ENCODE data around the gene UBE2QL1.
"Not testable (repeated sequence)": the region's sequence is repeated elsewhere in the genome, so short reads cannot be mapped to it uniquely, and the experiment has no call there.

UBE2QL1 gene

GRCh38 chr5:6501701-6502100 lies 53.0 kb downstream of the UBE2QL1 start:
- no peak for DNase-seq

GRCh38 chr5:6502421-6502820 lies 53.8 kb downstream of the UBE2QL1 start:
- DNase-seq = no peak

DNA sequence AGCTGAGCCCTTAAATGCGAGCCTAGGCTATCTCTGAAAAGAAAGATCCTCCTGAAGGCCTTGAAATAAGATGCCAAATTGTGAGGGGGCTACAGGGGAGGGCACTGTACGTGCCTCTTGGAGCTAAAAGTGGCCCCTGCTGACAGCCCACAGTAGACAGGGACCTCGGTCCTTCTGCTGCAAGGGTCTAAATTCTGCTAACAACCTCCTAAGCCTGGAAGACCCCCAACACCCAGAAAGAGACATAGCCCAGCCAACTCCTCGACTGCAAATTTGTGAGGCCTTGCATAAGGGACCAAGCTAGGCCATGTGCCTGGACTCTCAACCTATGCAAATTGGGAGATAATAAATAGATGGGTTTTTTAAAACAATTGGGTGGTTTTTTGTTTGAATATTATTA lies 54.7 kb downstream of the UBE2QL1 start:
- no peak for DNase-seq

DNA sequence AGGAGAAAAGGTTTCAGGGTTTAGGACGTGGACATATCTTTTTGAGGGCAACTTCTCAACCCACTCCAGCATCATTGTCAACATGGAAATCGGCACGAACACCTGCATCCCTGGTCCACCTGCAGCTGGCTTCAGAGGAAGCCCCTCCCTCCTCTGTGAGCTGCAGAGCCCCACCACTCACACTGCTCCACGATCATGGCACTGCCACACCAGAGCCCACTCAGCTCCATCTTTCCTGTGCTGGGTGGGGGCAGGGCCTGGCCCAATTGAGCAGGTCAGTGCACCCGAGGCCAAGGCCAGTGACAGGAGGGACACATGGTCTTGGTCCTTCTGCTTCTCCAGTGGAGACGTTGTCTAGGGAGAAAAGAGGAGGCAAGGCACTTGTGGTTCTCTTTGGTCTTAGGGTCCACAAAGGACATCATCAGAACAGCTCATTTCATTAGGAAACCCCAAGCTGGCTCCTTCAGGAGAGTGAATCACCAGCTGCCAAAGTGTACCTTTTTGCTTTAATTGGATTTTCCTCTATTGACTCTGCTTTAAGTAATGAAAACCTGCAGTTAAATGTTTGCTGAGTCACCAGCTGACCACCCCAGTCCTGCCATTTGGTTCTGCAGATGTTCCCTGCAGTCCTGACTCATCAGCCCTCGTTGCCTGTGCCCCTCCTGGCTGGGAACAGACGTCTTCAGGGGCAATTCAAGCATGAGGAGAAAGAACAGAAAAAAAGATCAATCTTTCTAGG lies 56.2 kb downstream of the UBE2QL1 start:
- DNase-seq = no peak

- DNase-seq = no peak
Observed at GRCh38 chr5:6505416-6505755, 56.7 kb downstream of the UBE2QL1 start.

- DNase-seq = no peak
Observed at GRCh38 chr5:6505783-6506557, 57.3 kb downstream of the UBE2QL1 start.

DNA sequence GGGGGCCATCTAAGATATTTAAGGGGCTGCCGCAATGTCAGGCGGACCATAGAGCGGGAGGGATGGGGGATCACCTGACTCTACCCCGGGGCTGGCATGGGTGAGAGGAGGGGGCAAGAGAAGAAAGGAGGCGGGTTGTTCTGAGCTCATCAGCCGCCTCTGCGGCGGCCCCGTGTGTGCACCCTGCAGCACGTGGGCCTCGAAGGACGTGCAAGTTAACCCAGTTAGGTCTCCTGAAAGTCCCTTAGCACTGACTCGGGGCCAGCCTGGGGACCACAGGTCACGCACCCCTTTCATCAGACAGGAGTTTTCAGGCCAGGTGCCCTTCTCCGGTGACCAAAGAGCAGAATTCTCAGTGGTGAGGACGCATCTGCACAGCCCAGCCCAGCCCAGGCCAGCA lies 58.0 kb downstream of the UBE2QL1 start:
- DNase-seq = no peak

DNA sequence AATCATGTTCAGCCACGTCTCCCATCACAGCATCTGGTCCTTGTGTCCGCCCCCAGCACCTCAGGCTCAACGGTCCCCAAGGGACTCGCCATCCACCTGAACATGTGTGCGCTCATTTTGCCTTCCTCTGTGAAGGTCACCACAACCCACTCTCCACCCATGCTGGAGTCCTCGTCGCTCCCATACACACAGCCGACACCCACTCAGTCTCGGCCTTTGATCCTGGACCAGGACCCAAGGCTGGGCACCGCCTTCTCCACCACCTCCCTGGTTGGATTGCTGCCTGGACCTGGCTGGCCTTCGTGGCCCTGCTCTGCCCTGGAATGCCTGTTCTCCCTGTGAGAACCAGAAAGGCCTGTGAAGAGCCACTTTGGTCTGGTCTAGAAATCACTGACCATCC lies 60.3 kb downstream of the UBE2QL1 start:
- DNase-seq = no peak

DNA sequence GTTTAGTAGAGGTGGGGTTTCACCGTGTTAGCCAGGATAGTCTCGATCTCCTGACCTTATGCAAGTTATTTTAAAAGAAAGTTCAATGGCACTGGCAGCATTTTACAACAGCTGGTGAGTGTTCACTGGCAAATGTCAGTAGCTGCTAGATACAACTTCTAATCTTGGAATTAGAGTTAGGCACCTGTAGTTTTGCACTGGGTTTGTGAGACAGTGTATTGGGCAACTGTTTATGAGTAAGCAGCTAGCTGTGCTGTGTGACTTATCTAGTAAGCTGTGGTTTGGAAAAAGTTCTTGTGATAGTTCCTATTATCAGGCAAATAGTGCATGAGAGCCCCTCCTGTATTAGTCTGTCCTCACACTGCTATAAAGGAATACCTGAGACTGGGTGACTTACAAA lies 61.5 kb downstream of the UBE2QL1 start:
- DNase-seq = no peak

GRCh38 chr5:6510973-6511372 lies 62.3 kb downstream of the UBE2QL1 start:
- no peak for DNase-seq

DNA sequence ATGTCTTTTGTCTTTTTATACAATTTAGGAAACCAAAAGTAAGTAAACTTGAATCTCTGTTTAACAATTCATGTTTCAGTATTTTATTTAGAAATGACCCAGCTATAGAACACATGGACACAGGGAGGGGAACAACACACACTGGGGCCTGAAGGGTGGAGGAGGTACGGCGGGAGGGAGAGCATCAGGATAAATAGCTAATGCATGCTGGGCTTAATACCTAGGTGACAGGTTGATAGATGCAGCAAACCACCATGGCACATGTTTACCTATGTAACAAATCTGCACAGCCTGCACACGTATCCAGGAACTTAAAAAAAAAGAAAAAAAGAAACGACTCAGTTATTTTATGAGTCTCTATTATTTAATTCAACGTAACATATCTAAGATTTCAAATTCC lies 67.2 kb downstream of the UBE2QL1 start:
- not testable (repeated sequence) for DNase-seq

DNA sequence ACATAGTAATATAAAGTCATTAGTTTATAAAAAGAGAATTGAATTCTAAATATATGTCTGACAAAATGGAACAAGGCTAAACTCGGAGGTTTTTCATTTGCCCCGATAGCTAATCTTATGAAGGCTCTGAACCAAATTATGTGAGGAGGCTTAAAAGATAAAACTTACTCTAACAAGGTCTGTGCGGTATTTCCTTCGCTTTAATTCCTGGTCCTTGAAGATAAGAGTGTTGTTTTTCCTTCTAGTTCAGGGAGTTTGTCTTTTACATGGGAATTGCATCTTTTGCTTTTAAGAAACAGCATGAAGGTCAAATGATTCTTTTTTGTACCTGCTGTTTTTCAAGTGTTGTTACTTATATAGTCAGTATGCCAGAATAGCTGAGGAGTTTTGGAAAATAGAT lies 68.2 kb downstream of the UBE2QL1 start:
- no peak for DNase-seq

GRCh38 chr5:6517510-6517909 lies 68.9 kb downstream of the UBE2QL1 start:
- no peak for DNase-seq

- no peak for DNase-seq
Observed at GRCh38 chr5:6518298-6519057, 69.8 kb downstream of the UBE2QL1 start.

DNA sequence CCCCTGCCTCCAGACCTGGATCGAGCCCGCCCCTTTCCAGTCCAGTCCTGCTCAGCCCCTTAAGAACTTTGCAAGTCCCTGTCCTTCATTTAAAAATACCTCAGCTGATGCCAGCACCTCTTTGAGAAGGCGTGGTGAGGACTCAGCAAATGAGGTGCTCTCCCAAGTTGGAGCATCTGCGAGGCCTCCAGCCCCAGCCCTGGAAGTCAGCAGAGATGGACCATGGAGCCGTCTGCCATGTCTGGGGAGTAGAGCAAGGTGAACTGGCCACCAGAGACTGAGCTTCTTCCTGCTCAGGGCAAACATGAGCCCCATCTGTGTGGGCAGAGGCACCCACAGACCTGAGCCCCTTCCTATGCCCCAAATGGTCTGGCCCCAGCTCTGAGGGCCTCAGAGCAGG lies 71.5 kb downstream of the UBE2QL1 start:
- DNase-seq = no peak

GRCh38 chr5:6522331-6522730 lies 73.7 kb downstream of the UBE2QL1 start:
- DNase-seq = no peak

GRCh38 chr5:6522923-6523322 lies 74.3 kb downstream of the UBE2QL1 start:
- no peak for DNase-seq

DNA sequence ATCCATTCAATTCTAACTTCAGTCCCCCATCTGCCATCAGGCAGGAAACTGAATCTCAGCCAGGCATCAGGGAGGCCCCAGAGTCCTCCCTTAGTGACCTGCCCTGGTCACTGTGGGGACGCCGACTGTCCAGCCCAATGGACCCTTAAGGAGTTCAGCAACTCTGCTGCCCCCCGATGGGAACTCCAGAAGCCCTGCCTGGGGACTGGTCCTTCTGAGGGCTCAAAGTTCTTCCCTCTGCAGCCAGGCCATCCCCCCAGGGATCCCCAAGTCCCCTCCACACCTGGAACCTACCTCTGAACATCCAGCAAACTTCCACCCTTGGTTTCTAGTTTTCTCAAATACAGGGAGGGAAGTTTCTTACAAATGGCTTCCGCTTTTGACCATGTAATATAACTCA lies 76.8 kb downstream of the UBE2QL1 start:
- DNase-seq = no peak

- no peak for DNase-seq
Observed at GRCh38 chr5:6525910-6526309, 77.3 kb downstream of the UBE2QL1 start.

- DNase-seq = no peak
Observed at GRCh38 chr5:6527749-6528455, 79.2 kb downstream of the UBE2QL1 start.

DNA sequence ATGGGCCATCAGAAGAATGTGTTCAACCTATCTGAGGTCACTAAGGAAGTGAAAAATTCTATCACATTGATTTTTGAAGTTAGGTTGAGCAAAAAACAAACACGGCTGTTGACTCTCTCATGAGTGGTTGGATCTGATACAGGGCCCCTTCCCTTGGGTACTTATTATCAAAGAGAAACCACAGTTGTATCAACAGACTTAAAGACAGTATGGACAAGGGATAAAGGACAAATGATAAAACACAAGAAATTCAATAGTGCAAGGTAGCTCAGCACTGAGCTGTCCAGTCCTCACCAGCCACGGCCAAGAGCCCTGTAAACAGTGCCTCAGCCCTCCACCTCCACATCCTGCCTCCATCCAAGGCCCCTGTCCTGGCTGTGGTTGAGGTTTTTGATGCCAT lies 86.9 kb downstream of the UBE2QL1 start:
- DNase-seq = no peak

DNA sequence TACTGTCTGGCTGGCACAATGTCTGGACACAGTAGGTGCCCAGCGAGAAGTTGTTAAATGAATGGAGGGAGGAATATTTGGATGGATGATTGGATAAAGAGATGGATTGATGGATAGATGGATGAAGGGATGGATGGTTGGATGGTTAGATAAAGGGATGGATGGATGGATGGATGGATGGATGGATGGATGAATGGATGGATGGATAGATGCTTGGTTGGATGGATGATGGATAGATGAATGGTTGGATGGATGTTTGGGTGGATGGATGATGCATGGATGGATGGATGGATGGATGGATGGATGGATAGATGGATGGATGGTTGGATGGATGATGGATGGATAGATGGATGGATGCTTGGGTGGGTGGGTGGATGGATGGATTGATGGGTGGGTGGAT lies 90.4 kb downstream of the UBE2QL1 start:
- no peak for DNase-seq

GRCh38 chr5:6540111-6540827 lies 91.6 kb downstream of the UBE2QL1 start:
- no peak for DNase-seq
